OCI-LY1 (cell line): Measurements from ENCODE around the gene C2.

Source experiments
- H2AFZ ChIP-seq: fragments of 200-600 bp; sonication (generic), shearing (Covaris generic); 2 replicates; pipeline ENCODE4 v1.6.0; 2014; ENCODE audit warnings: antibody characterized with exemption, mild to moderate bottlenecking, low read length
- H3F3A ChIP-seq: fragments of 200-600 bp; sonication (generic), shearing (Covaris generic); 2 replicates; pipeline ENCODE4 v1.6.0; 2014; ENCODE audit warnings: mild to moderate bottlenecking, antibody characterized with exemption, low read length, moderate library complexity; ENCODE audit not compliant: insufficient read depth
- H3K27ac ChIP-seq: fragments of 200-600 bp; sonication (generic); 2 replicates; pipeline ENCODE4 v1.5.1; 2014; ENCODE audit warnings: low read length, mixed run types, mild to moderate bottlenecking, low read depth; ENCODE audit not compliant: poor library complexity, severe bottlenecking
- H3K27me3 ChIP-seq: fragments of 200-600 bp; sonication (generic); 2 replicates; pipeline ENCODE4 v1.6.0; 2014; ENCODE audit warnings: antibody characterized with exemption, mild to moderate bottlenecking, low read length, moderate library complexity; ENCODE audit not compliant: insufficient read depth
- H3K36me3 ChIP-seq: fragments of 200-600 bp; sonication (generic); 2 replicates; pipeline ENCODE4 v1.6.1; 2014; ENCODE audit warnings: mild to moderate bottlenecking, antibody characterized with exemption, low read length, moderate library complexity, mixed read lengths; ENCODE audit not compliant: insufficient read depth
- H3K4me1 ChIP-seq: fragments of 200-600 bp; sonication (generic); 2 replicates; pipeline ENCODE4 v1.5.1; 2014; ENCODE audit warnings: mild to moderate bottlenecking, low read length, moderate library complexity; ENCODE audit not compliant: insufficient read depth, severe bottlenecking
- H3K4me2 ChIP-seq: fragments of 200-600 bp; sonication (generic), shearing (Covaris generic); 2 replicates; pipeline ENCODE4 v1.6.1; 2014; ENCODE audit warnings: low read length
- H3K4me3 ChIP-seq: fragments of 200-600 bp; sonication (generic); 2 replicates; pipeline ENCODE4 v1.5.1; 2014; ENCODE audit warnings: low read length, low read depth, mild to moderate bottlenecking, mixed read lengths; ENCODE audit not compliant: poor library complexity, severe bottlenecking
- H3K79me2 ChIP-seq: fragments of 200-600 bp; shearing (Covaris generic); 2 replicates; pipeline ENCODE4 v1.6.1; 2016; ENCODE audit warnings: mixed run types, low read length, mixed read lengths; ENCODE audit not compliant: insufficient read depth
- H3K9ac ChIP-seq: fragments of 200-600 bp; sonication (generic), shearing (Covaris generic); 2 replicates; pipeline ENCODE4 v1.6.1; 2014; ENCODE audit warnings: mild to moderate bottlenecking, low read length, mixed read lengths
- H3K9me2 ChIP-seq: fragments of 200-600 bp; sonication (generic), shearing (Covaris generic); 2 replicates; pipeline ENCODE4 v1.6.1; 2014; ENCODE audit warnings: low read depth, mild to moderate bottlenecking, low read length, mixed read lengths
- H3K9me3 ChIP-seq: fragments of 200-600 bp; shearing (Covaris generic); 2 replicates; pipeline ENCODE4 v1.6.1; 2014; ENCODE audit warnings: low read length, mixed read lengths
- H4K20me1 ChIP-seq: fragments of 200-600 bp; sonication (generic), shearing (Covaris generic); 2 replicates; pipeline ENCODE4 v1.6.0; 2016; ENCODE audit warnings: mild to moderate bottlenecking, low read length; ENCODE audit not compliant: insufficient read depth
- CTCF ChIP-seq: fragments of 200-600 bp; sonication (generic), shearing (Covaris generic); IDR thresholded peaks from 2 replicates; pipeline ENCODE4 v1.5.1; 2017; ENCODE audit warnings: mild to moderate bottlenecking, antibody characterized with exemption, low read length, moderate library complexity, mixed read lengths
- EZH2 ChIP-seq: fragments of 200-600 bp; sonication (generic), shearing (Covaris generic); IDR thresholded peaks from 2 replicates; pipeline ENCODE4 v1.8.0; 2017; ENCODE audit warnings: borderline replicate concordance, mixed run types, mild to moderate bottlenecking, antibody characterized with exemption, low read length, moderate library complexity, mixed read lengths

C2 gene

DNA sequence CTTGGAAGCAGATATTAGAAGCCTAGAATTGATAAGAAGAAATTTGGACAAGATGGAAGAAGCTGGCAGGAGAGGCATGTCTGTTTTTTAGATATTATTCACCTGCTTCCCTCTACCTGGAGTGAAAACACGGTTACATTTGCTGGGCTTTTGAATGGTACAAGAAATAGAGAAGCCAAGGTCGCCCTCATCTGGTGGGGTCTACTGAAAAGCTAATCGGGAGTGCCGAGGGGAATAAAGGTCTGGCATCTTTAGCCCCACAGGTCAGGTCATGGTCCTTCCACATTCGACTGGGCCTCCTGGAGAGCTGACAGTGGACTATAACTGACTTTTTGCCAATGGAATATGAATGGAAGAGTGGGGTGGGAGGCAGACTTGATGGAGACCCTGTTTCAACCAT is 4.6 kb upstream of the C2 start:
- Histone ChIP-seq H3K9ac (no peak overlapping the region), H3K27ac (no peak overlapping the region), H3K27me3 (peaks cover 11% of the 10 kb centered on the region; the same call in 1 of the 2 replicates), H3K4me2 (no peak overlapping the region), H3K36me3 (no peaks in the 10 kb centered on the region; the same call in 1 of the 2 replicates), H4K20me1 (no peaks in the 10 kb centered on the region), H3K9me2 (no peaks in the 10 kb centered on the region), H2AFZ (no peak overlapping the region), H3K9me3 (no peaks in the 10 kb centered on the region; the same call in 1 of the 2 replicates), H3K4me1 (no peaks in the 10 kb centered on the region), H3K4me3 (no peak overlapping the region), H3K79me2 (no peaks in the 10 kb centered on the region), H3F3A (no peaks in the 10 kb centered on the region)
- no peak for TF ChIP-seq EZH2
- TF ChIP-seq CTCF = peak; percentile 50; the same call in 1 of the 2 replicates

- no peak overlapping the region for H3K4me3 ChIP-seq
- TF ChIP-seq CTCF = no peak
- no peak for TF ChIP-seq EZH2
- no peaks in the 10 kb centered on the region for H3F3A ChIP-seq
- H3K27ac ChIP-seq = no peak overlapping the region
- H2AFZ ChIP-seq = no peak overlapping the region
- H3K79me2 ChIP-seq = no peaks in the 10 kb centered on the region
- no peaks in the 10 kb centered on the region for H4K20me1 ChIP-seq
- no peak overlapping the region; the same call in 1 of the 2 replicates for H3K4me2 ChIP-seq
- H3K9me3 ChIP-seq = no peaks in the 10 kb centered on the region; the same call in 1 of the 2 replicates
- no peaks in the 10 kb centered on the region for H3K4me1 ChIP-seq
- no peak overlapping the region for H3K9ac ChIP-seq
- no peaks in the 10 kb centered on the region for H3K9me2 ChIP-seq
- H3K36me3 ChIP-seq = no peaks in the 10 kb centered on the region; the same call in 1 of the 2 replicates
- H3K27me3 ChIP-seq = peaks cover 15% of the 10 kb centered on the region; the same call in 1 of the 2 replicates
Observed at GRCh38 chr6:31927863-31928671, 550 bp downstream of the C2 start.

DNA sequence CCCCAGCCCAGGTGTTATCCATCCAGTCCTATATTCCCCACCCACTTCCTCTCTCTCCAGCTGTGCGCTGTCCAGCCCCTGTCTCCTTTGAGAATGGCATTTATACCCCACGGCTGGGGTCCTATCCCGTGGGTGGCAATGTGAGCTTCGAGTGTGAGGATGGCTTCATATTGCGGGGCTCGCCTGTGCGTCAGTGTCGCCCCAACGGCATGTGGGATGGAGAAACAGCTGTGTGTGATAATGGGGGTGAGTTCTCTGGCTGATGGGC is 1.1 kb downstream of the C2 start:
- H3K9me2 ChIP-seq = no peaks in the 10 kb centered on the region
- H3K4me1 ChIP-seq = no peaks in the 10 kb centered on the region
- no peak overlapping the region for H3K27ac ChIP-seq
- H2AFZ ChIP-seq = no peak overlapping the region
- no peaks in the 10 kb centered on the region for H4K20me1 ChIP-seq
- no peaks in the 10 kb centered on the region; the same call in 1 of the 2 replicates for H3K36me3 ChIP-seq
- no peak for TF ChIP-seq CTCF
- no peak for TF ChIP-seq EZH2
- H3K79me2 ChIP-seq = no peaks in the 10 kb centered on the region
- no peak overlapping the region for H3K9ac ChIP-seq
- no peak overlapping the region for H3K4me3 ChIP-seq
- no peaks in the 10 kb centered on the region; the same call in 1 of the 2 replicates for H3K9me3 ChIP-seq
- H3K4me2 ChIP-seq = no peak overlapping the region
- peaks cover 15% of the 10 kb centered on the region; the same call in 1 of the 2 replicates for H3K27me3 ChIP-seq
- no peaks in the 10 kb centered on the region for H3F3A ChIP-seq
